Testis (tissue), 3 donors: ENCODE measurements around the gene BCL2L15. TPM values are rescaled to one million over a fixed set of nuclear protein-coding genes. Genes with fewer than 3 reads are reported as not detected.

Experiments used
- DNase-seq: peaks from one replicate; pipeline ENCODE4 v3.0.0-alpha.2; 2019
- H3K27ac ChIP-seq, 2 donors: fragments of 200-600 bp; sonication (generic); one replicate each; pipeline ENCODE4 v1.5.1; 2019
- H3K27me3 ChIP-seq: fragments of 200-600 bp; sonication (generic); one replicate; pipeline ENCODE4 v1.5.1; 2019
- H3K36me3 ChIP-seq: fragments of 200-600 bp; sonication (generic); one replicate; pipeline ENCODE4 v1.5.1; 2017; ENCODE audit warnings: low read depth; ENCODE audit errors: missing control alignments
- H3K4me1 ChIP-seq: fragments of 200-600 bp; sonication (generic); one replicate; pipeline ENCODE4 v1.5.1; 2019
- H3K4me3 ChIP-seq, 2 donors: fragments of 200-600 bp; sonication (generic); one replicate each; pipeline ENCODE4 v1.5.1; 2017 to 2019
- H3K9me3 ChIP-seq: fragments of 200-600 bp; sonication (generic); one replicate; pipeline ENCODE4 v1.5.1; 2017
- POLR2A ChIP-seq: fragments of 450-650 bp; IDR thresholded peaks from one replicate; pipeline ENCODE4 v1.6.1; 2017; ENCODE audit warnings: antibody characterized with exemption, mild to moderate bottlenecking, moderate library complexity
- WGBS, 2 donors: methylation state at CpG; one replicate each; pipeline ENCODE4 v1.1.5; 2018; 5-methylcytosine and 5-hydroxymethylcytosine counted together
- intact Hi-C: fragments of 100-400 bp; cut with DNase I; formaldehyde crosslinking; loops from one replicate; pipeline ENCODE4 v1.15.1; 2023; ENCODE audit warnings: low total_unique reads
- polyA plus RNA-seq: library from polyadenylated mRNA; stranded (reverse); fragments of 350-450 nt; fragmentation: Illumina TruSeq; extraction: RNeasy Lipid Tissue Mini Kit (QIAGEN cat#74804); gene quantifications from one replicate; pipeline ENCODE4 v1.2.3, GENCODE V29; 2014; ENCODE audit warnings: low read depth, low replicate concordance; ENCODE audit not compliant: insufficient read depth
- total RNA-seq, 2 donors: library from RNA; depleted of rRNA; stranded (reverse); fragments of >200 nt; gene quantifications; one replicate each; pipeline ENCODE4 v1.2.3, GENCODE V29; 2016
- TF ChIP-seq, protein P1 (sequence below), 3 experiments: fragments of 450-650 bp in 2 of 3; fragments of 200-600 bp in 1 of 3; sonication (generic) in 1 of 3; IDR thresholded peaks; one replicate each; pipeline ENCODE4 v1.5.1; 2016 to 2019; ENCODE audit warnings: antibody characterized with exemption in 3 of 3, mild to moderate bottlenecking in 2 of 3, moderate library complexity in 1 of 3

BCL2L15 gene
- total and polyA plus RNA-seq, 3 donors from 2014 or later: 0.68 to 2.3 (median 0.87) TPM

DNA sequence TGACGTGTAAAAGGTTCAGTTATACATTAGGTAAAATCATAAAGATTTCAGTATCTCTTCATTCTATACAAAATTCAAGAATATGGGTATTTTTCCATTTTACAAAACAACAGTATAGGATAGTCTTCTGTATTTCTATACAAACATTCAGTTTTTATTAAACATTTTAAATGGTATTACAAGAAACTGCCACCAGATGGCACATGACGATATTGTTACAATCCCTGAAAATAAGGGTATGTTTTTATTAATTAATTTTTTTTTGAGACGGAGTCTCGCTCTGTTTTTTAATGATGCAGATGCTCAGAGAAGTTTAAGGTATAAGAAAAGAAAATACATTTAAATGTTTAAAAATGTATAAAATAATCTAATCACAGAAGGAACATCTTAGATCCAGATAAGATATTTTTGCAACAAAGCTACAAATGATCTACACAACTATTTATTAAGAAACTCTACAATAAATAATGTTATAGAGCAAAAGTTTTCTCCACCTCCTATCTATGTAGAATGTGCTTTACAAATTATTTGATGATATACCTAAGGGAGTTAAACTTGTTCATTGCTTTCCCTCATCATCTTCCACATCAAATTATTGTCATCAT, 51.6 kb downstream of the BCL2L15 start:
- DNase-seq: no peak
- 32 to 43% methylated on average over 4 of the region's 4 CpGs for WGBS, 2 donors
- Histone ChIP-seq H3K9me3 (no peaks in the 10 kb centered on the region), H3K27me3 (no peaks in the 10 kb centered on the region), H3K36me3 (no peaks in the 10 kb centered on the region), H3K27ac (no peak overlapping the region), H3K4me3 (no peak overlapping the region), H3K4me1 (no peaks in the 10 kb centered on the region)
- TF ChIP-seq, protein P1, sequence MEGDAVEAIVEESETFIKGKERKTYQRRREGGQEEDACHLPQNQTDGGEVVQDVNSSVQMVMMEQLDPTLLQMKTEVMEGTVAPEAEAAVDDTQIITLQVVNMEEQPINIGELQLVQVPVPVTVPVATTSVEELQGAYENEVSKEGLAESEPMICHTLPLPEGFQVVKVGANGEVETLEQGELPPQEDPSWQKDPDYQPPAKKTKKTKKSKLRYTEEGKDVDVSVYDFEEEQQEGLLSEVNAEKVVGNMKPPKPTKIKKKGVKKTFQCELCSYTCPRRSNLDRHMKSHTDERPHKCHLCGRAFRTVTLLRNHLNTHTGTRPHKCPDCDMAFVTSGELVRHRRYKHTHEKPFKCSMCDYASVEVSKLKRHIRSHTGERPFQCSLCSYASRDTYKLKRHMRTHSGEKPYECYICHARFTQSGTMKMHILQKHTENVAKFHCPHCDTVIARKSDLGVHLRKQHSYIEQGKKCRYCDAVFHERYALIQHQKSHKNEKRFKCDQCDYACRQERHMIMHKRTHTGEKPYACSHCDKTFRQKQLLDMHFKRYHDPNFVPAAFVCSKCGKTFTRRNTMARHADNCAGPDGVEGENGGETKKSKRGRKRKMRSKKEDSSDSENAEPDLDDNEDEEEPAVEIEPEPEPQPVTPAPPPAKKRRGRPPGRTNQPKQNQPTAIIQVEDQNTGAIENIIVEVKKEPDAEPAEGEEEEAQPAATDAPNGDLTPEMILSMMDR (IDR thresholded peaks at IDR 0.05): peak; percentile 17 to 69 (median 29)
- TF ChIP-seq POLR2A: no peak
- intact Hi-C loops: loop anchor here (10.0 kb wide), 1 partner anchor 449 kb away; no protein-coding TSS in a partner anchor

GRCh38 chr1:113834716-113835115, 52.7 kb downstream of the BCL2L15 start:
- no peaks in the 10 kb centered on the region for H3K36me3 ChIP-seq
- H3K4me3 ChIP-seq: no peak overlapping the region
- intact Hi-C loops: loop anchor here (10.0 kb wide), 1 partner anchor 450 kb away; no protein-coding TSS in a partner anchor
- DNase-seq: no peak
- no peaks in the 10 kb centered on the region for H3K4me1 ChIP-seq
- no peaks in the 10 kb centered on the region for H3K27me3 ChIP-seq
- 88% methylated on average over 2 of the region's 2 CpGs for WGBS, 2 donors
- no peak for TF ChIP-seq POLR2A
- TF ChIP-seq, protein P1 (IDR thresholded peaks at IDR 0.05): no peak
- no peaks in the 10 kb centered on the region for H3K9me3 ChIP-seq
- no peak overlapping the region for H3K27ac ChIP-seq

Other genes starting within 250 kb of the BCL2L15 start
- 10 to 100 TPM; 29.2 to 46.4 TPM for gene PHTF1, start 128.1 kb downstream of the BCL2L15 start, total RNA-seq
- gene PHTF1, start 128.1 kb downstream of the BCL2L15 start, polyA plus RNA-seq: 61.7 TPM
- 10 to 100 TPM; 28.5 to 32.5 TPM for gene RSBN1, start 75.1 kb downstream of the BCL2L15 start, total RNA-seq
- 27.5 TPM for gene RSBN1, start 75.1 kb downstream of the BCL2L15 start, polyA plus RNA-seq
- gene PTPN22, start 15.9 kb downstream of the BCL2L15 start, total RNA-seq: 1 to 10 TPM in 1 of 2 donors, under 1 TPM in 1; 0.39 to 1.4 TPM
- 1.6 TPM for gene PTPN22, start 15.9 kb downstream of the BCL2L15 start, polyA plus RNA-seq
- 10 to 100 TPM; 23.4 to 49.6 TPM for gene AP4B1, start 17.2 kb upstream of the BCL2L15 start, total RNA-seq
- gene AP4B1, start 17.2 kb upstream of the BCL2L15 start, polyA plus RNA-seq: 28.2 TPM
- gene DCLRE1B, start 17.7 kb upstream of the BCL2L15 start, total RNA-seq: 1 to 10 TPM; 7.7 to 8.3 TPM
- 6.7 TPM for gene DCLRE1B, start 17.7 kb upstream of the BCL2L15 start, polyA plus RNA-seq
- 100 to 1,000 TPM; 102 to 128 TPM for gene HIPK1, start 41.7 kb upstream of the BCL2L15 start, total RNA-seq
- gene HIPK1, start 41.7 kb upstream of the BCL2L15 start, polyA plus RNA-seq: 116 TPM
- gene OLFML3, start 91.9 kb upstream of the BCL2L15 start, total RNA-seq: 1 to 10 TPM; 4.6 to 8.5 TPM
- 51.7 TPM for gene OLFML3, start 91.9 kb upstream of the BCL2L15 start, polyA plus RNA-seq